ENCODE measurements around the gene PGAM2. TPM values are rescaled to one million over a fixed set of nuclear protein-coding genes. Genes with fewer than 3 reads are reported as not detected.

PGAM2 gene
- total and polyA plus RNA-seq, 2 experiments from 2014 or later: 2.9 to 7.8 TPM

- Histone ChIP-seq H3K27me3 (ENCODE audit: insufficient read depth) (no peaks in the 10 kb centered on the region), H3K4me3 (no peak overlapping the region), H3K27ac (ENCODE audit: low read depth) (no peak overlapping the region), H3K4me1 (ENCODE audit: insufficient read depth) (0 out of 2 replicates have a peak, but pooled peaks cover 2% of the 10 kb centered on the region), H3F3A (replicated peaks; ENCODE audit: low read depth) (no peaks in the 10 kb centered on the region), H2AFZ (no peak overlapping the region), H4K20me1 (replicated peaks; ENCODE audit: insufficient read depth) (peaks cover 6% of the 10 kb centered on the region; the same call in 1 of the 2 replicates), H3K4me2 (no peak overlapping the region), H3K36me3 (ENCODE audit: insufficient read depth) (no peaks in the 10 kb centered on the region), H3K79me2 (replicated peaks; ENCODE audit: insufficient read depth) (peaks cover 28% of the 10 kb centered on the region), H3K9me2 (ENCODE audit: insufficient read depth) (no peaks in the 10 kb centered on the region)
- no peak overlapping the region for H3K27ac Mint-ChIP-seq
- H3K4me3 Mint-ChIP-seq: no peak overlapping the region
- peaks cover 32% of the 10 kb centered on the region for H3K36me3 Mint-ChIP-seq (ENCODE audit: low read depth)
- DNase-seq (ENCODE audit: low spot score): no peak
- H3K27me3 Mint-ChIP-seq (ENCODE audit: insufficient read depth, low read depth, poor library complexity): peaks cover 2% of the 10 kb centered on the region
- H3K9me3 Mint-ChIP-seq: no peaks in the 10 kb centered on the region
- peaks cover 9% of the 10 kb centered on the region for H3K4me1 Mint-ChIP-seq
- ATAC-seq: no peak
- TF ChIP-seq JUNB (IDR thresholded peaks at IDR 0.05; ENCODE audit: unreplicated experiment) (no peak), STAT1 (IDR thresholded peaks at IDR 0.05; ENCODE audit: unreplicated experiment) (no peak), EZH2 (IDR thresholded peaks at IDR 0.05; ENCODE audit: low read depth, unreplicated experiment) (no peak), EZH2phosphoT487 (IDR thresholded peaks at IDR 0.05; ENCODE audit: unreplicated experiment) (no peak), CREB1 (CRISPR knock-in tag; IDR thresholded peaks at IDR 0.05; ENCODE audit: low read depth) (no peak), ZNF331 (CRISPR knock-in tag; IDR thresholded peaks at IDR 0.05; ENCODE audit: low read depth) (no peak), ZNF462 (CRISPR knock-in tag; IDR thresholded peaks at IDR 0.05) (no peak), POLR2AphosphoS5 (IDR thresholded peaks at IDR 0.05; ENCODE audit: low read depth) (no peak), NANOG (IDR thresholded peaks at IDR 0.05; ENCODE audit: borderline replicate concordance) (no peak), ZNF114 (CRISPR knock-in tag; IDR thresholded peaks at IDR 0.05) (no peak)
- TF ChIP-seq, protein P1, sequence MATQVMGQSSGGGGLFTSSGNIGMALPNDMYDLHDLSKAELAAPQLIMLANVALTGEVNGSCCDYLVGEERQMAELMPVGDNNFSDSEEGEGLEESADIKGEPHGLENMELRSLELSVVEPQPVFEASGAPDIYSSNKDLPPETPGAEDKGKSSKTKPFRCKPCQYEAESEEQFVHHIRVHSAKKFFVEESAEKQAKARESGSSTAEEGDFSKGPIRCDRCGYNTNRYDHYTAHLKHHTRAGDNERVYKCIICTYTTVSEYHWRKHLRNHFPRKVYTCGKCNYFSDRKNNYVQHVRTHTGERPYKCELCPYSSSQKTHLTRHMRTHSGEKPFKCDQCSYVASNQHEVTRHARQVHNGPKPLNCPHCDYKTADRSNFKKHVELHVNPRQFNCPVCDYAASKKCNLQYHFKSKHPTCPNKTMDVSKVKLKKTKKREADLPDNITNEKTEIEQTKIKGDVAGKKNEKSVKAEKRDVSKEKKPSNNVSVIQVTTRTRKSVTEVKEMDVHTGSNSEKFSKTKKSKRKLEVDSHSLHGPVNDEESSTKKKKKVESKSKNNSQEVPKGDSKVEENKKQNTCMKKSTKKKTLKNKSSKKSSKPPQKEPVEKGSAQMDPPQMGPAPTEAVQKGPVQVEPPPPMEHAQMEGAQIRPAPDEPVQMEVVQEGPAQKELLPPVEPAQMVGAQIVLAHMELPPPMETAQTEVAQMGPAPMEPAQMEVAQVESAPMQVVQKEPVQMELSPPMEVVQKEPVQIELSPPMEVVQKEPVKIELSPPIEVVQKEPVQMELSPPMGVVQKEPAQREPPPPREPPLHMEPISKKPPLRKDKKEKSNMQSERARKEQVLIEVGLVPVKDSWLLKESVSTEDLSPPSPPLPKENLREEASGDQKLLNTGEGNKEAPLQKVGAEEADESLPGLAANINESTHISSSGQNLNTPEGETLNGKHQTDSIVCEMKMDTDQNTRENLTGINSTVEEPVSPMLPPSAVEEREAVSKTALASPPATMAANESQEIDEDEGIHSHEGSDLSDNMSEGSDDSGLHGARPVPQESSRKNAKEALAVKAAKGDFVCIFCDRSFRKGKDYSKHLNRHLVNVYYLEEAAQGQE (IDR thresholded peaks at IDR 0.05; ENCODE audit: unreplicated experiment): no peak
- TF ChIP-seq, protein P2, sequence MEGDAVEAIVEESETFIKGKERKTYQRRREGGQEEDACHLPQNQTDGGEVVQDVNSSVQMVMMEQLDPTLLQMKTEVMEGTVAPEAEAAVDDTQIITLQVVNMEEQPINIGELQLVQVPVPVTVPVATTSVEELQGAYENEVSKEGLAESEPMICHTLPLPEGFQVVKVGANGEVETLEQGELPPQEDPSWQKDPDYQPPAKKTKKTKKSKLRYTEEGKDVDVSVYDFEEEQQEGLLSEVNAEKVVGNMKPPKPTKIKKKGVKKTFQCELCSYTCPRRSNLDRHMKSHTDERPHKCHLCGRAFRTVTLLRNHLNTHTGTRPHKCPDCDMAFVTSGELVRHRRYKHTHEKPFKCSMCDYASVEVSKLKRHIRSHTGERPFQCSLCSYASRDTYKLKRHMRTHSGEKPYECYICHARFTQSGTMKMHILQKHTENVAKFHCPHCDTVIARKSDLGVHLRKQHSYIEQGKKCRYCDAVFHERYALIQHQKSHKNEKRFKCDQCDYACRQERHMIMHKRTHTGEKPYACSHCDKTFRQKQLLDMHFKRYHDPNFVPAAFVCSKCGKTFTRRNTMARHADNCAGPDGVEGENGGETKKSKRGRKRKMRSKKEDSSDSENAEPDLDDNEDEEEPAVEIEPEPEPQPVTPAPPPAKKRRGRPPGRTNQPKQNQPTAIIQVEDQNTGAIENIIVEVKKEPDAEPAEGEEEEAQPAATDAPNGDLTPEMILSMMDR (conservative IDR thresholded peaks at IDR 0.05; ENCODE audit: low read depth in 2 of 2): no peak
- TF ChIP-seq, protein P3, sequence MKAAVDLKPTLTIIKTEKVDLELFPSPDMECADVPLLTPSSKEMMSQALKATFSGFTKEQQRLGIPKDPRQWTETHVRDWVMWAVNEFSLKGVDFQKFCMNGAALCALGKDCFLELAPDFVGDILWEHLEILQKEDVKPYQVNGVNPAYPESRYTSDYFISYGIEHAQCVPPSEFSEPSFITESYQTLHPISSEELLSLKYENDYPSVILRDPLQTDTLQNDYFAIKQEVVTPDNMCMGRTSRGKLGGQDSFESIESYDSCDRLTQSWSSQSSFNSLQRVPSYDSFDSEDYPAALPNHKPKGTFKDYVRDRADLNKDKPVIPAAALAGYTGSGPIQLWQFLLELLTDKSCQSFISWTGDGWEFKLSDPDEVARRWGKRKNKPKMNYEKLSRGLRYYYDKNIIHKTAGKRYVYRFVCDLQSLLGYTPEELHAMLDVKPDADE (IDR thresholded peaks at IDR 0.05): no peak
Observed at GRCh38 chr7:44050121-44050914, 15.0 kb downstream of the PGAM2 start.
